GM21447 (cell line): ENCODE data around the gene CCNE1.
"Not testable (repeated sequence)": the region's sequence is repeated elsewhere in the genome, so short reads cannot be mapped to it uniquely, and the experiment has no call there.

Experiments
- ATAC-seq: cut with Tn5 transposase; IDR thresholded peaks from one replicate; pipeline ENCODE4 v1.9.1; 2021; ENCODE audit not compliant: unreplicated experiment

The CCNE1 gene

GRCh38 chr19:29785955-29786589 is 25.7 kb upstream of the CCNE1 start:
- ATAC-seq, result no peak

- ATAC-seq, result no peak
Observed at GRCh38 chr19:29787281-29787680, 24.5 kb upstream of the CCNE1 start.

DNA sequence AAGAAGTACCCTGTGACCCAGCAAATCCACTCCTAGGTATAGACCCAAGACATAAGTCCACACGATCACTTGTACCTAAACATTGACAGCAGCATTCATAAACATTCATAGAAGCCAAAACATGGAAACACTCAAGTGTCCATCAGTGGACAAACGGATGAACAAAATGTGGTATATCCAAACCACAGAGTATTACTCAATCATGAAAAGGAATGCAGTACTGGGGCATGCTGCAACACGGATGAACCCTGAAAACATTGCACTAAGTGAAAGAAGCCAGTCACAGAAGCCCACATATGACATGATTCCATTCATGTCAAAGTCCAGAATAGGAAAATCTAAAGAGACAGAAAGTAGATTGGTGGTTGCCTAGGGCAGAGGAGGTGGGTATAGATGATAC is 22.8 kb upstream of the CCNE1 start:
- no peak for ATAC-seq

DNA sequence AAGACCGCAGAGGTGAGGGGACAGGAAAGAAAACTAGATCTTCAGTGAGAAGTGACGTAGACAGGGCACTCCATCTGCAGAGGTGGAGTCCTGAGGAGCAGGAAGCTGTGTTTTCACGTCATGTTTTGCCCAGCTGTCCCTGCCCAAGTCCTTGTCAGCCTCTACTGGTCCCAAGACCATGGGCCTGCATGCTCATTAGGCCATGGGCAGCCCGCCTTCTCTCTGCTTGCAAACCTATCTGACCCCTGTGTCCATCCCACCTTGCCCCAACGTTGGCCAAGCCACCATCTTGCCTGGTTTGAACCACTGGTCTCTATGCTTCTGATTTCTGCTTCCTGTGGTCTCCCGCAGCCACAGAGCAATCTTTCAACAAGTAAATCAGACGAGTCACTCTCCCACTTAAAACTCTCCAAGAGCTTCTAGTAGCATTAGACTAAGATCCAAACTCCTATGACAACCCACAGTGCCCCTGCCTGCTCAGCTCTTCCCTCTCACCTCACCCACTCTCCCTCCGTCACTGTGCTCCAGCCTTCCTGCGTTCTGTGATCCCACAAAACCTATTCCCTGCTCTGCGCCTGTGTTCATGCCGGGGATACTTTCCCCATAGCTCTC is 18.6 kb upstream of the CCNE1 start:
- no peak for ATAC-seq

- ATAC-seq, result not testable (repeated sequence)
Observed at GRCh38 chr19:29794490-29794889, 17.3 kb upstream of the CCNE1 start.

- no peak for ATAC-seq
Observed at GRCh38 chr19:29795461-29796172, 16.2 kb upstream of the CCNE1 start.

GRCh38 chr19:29796173-29796573 is 15.6 kb upstream of the CCNE1 start:
- ATAC-seq, result no peak

DNA sequence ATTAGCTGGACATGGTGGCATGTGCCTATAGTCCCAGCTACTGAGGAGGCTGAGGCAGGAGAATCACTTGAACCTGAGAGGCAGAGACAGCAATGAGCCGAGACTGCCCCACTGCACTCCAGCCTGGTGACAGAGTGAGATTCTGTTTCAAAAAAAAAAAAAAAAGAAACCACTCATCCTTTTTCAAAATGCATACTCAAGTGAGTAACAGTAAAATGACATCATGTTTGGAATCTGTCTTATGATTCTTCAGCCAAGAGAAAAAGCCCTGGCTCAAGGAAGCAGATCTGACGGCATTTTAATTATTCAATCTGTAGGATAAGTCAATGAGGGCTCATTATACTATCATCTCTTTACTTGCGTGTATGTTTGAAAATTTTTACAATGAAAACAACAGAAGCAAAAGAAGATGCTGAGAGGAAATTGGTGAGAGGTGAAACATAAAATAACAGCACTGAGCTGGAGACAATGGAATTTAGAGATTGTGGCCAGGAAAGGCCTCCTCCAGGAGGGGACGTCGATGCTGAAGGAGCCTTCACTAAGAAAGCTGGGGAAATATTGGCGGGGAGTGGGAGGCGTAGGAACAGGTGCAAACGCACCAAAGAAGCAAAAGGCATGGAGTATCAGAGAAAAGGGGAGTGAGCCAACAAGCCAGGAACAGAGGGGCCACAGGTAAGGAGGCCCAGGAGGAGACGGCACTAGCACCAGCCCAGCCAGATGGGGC is 12.9 kb upstream of the CCNE1 start:
- no peak for ATAC-seq

GRCh38 chr19:29800100-29800825 is 11.5 kb upstream of the CCNE1 start:
- no peak for ATAC-seq

- ATAC-seq, result not testable (repeated sequence)
Observed at GRCh38 chr19:29803951-29804350, 7.8 kb upstream of the CCNE1 start.

- peak; percentile 91 for ATAC-seq
Observed at GRCh38 chr19:29804493-29804892, 7.3 kb upstream of the CCNE1 start.

DNA sequence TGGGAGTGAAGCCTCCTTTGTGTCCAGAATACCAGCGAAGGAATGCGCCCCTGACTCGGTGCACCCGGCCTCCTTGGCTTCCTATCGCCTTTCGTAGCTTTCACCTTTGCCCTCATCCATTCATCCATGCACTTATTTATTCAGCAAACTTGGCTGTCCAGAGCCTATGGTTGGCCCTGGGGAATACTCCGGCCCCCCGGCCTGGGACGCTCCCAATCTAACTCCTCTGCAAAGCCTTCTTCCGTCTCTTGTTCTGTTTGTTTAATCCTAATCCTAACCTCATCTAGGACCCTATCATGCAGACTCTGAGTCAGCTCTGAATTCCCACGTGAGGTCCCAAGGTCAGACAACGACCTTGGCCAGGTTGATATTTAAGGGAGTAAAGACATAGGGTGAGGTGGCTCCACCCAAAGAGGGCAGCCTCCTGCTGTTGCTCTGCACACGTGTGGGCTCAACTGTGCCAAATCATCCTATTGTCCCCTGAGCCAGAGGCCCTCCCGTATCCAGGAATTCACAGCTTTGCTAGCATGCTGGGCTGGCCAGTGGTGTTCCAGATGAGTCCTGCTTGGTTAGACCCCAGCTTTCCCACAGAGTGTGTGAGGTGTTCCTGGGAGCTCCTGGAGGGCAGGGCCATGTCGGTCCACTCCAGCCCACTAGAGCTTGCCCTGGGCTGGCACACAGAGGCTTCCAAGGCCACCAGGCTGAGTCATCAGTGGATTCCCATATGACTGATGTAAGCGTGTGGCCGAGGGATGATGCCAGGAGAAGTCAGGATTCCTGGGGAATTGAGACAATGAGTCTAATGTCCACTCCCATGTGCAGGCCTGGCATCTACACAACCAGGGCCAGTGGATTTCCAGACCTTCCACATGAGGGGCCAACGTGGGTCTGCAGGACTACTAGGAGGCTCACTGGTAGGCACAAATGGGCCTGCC is 6.5 kb upstream of the CCNE1 start:
- ATAC-seq, result no peak

GRCh38 chr19:29806098-29806866 is 5.5 kb upstream of the CCNE1 start:
- ATAC-seq, result no peak

DNA sequence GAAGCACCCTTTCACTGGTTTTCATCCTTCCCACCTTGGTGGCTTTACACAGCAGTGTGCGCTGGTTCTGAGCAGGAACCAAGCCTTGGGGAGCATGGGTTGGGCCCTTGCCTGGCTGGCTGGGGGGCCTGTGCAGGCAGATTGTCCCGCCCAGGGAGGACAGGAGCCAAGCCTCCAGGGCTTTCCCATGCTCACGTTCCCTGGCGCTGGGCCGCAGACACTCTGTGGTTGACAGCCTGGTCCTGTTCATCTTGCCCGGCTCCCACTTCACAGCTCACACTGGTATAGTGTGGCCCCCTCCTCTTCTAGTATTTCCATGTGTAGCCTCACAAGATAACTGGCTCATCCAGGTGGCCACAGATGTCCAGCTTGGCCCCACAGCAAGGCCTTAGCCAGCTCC is 4.6 kb upstream of the CCNE1 start:
- no peak for ATAC-seq

- no peak for ATAC-seq
Observed at GRCh38 chr19:29807870-29808405, 3.9 kb upstream of the CCNE1 start.

GRCh38 chr19:29809795-29810503 is 1.8 kb upstream of the CCNE1 start:
- no peak for ATAC-seq

DNA sequence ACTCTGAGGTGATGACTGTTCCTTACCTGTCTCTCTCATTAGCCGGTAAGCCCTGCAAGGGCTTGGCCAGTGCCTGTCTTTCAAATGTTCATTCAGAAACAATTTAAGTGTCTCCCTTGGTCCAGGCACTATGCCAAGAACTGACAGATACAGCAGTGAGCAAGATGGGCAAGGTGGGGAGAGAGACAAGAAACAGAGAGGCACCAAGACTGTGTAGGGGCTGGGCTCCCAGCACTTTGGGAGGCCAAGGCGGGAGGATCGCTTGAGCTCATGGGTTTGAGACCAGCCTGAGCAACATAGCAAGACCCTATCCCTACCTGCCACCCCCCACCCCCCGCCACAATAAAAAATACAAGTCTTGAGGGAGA is 1.3 kb upstream of the CCNE1 start:
- no peak for ATAC-seq

- no peak for ATAC-seq
Observed at GRCh38 chr19:29812080-29812880, 489 bp downstream of the CCNE1 start.
